H9 (cell line): ENCODE results near the gene HOXC11. TPM values are rescaled to one million over a fixed set of nuclear protein-coding genes. Genes with fewer than 3 reads are reported as not detected.

Experiments used
- DNase-seq: peaks from one replicate; pipeline ENCODE4 v3.0.0-alpha.2; 2017
- H2AFZ ChIP-seq: one replicate; pipeline ENCODE4 v1.6.1; 2013; ENCODE audit warnings: mild to moderate bottlenecking, low read length, control low read depth, moderate library complexity
- H2AK5ac ChIP-seq: 2 replicates; pipeline ENCODE4 v1.6.1; 2013; ENCODE audit warnings: low read length, control low read depth, mixed read lengths; ENCODE audit not compliant: insufficient read length
- H2BK120ac ChIP-seq: one replicate; pipeline ENCODE4 v1.6.1; 2013; ENCODE audit warnings: low read depth, mild to moderate bottlenecking, low read length, control low read depth, inconsistent platforms; ENCODE audit not compliant: poor library complexity, severe bottlenecking
- H2BK12ac ChIP-seq: 2 replicates; pipeline ENCODE4 v1.6.1; 2013; ENCODE audit warnings: low read length, control low read depth, mixed read lengths, low read depth; ENCODE audit not compliant: insufficient read length
- H2BK15ac ChIP-seq: 2 replicates; pipeline ENCODE4 v1.6.1; 2013; ENCODE audit warnings: low read depth, low read length, control low read depth
- H2BK20ac ChIP-seq: one replicate; pipeline ENCODE4 v1.6.1; 2013; ENCODE audit warnings: low read depth, mild to moderate bottlenecking, low read length, control low read depth, inconsistent platforms; ENCODE audit not compliant: poor library complexity, severe bottlenecking
- H2BK5ac ChIP-seq: 2 replicates; pipeline ENCODE4 v1.6.1; 2013; ENCODE audit warnings: low read length, control low read depth, mixed read lengths; ENCODE audit not compliant: insufficient read length
- H3K14ac ChIP-seq: 2 replicates; pipeline ENCODE4 v1.6.1; 2013; ENCODE audit warnings: low read length, control low read depth; ENCODE audit not compliant: insufficient read depth
- H3K18ac ChIP-seq: 2 replicates; pipeline ENCODE4 v1.6.1; 2013; ENCODE audit warnings: low read depth, mild to moderate bottlenecking, mixed read lengths, low read length, control low read depth; ENCODE audit not compliant: insufficient read length
- H3K23ac ChIP-seq: 2 replicates; pipeline ENCODE4 v1.6.1; 2013; ENCODE audit warnings: low read length, control low read depth, mixed read lengths, low read depth; ENCODE audit not compliant: insufficient read length
- H3K23me2 ChIP-seq: 2 replicates; pipeline ENCODE4 v1.6.1; 2013; ENCODE audit warnings: low read depth, mild to moderate bottlenecking, mixed read lengths, low read length, control low read depth; ENCODE audit not compliant: insufficient read length, poor library complexity, severe bottlenecking
- H3K27ac ChIP-seq: 2 replicates; pipeline ENCODE4 v1.5.1; 2013; ENCODE audit warnings: low read length, control low read depth, mixed read lengths, low read depth; ENCODE audit not compliant: insufficient read length
- H3K27me3 ChIP-seq: 2 replicates; pipeline ENCODE4 v1.6.1; 2013; ENCODE audit warnings: low read length, control low read depth, inconsistent platforms; ENCODE audit not compliant: insufficient read depth
- H3K4ac ChIP-seq: 2 replicates; pipeline ENCODE4 v1.6.1; 2013; ENCODE audit warnings: low read depth, mild to moderate bottlenecking, control low read depth, inconsistent platforms, low read length, moderate library complexity
- H3K4me1 ChIP-seq: 2 replicates; pipeline ENCODE4 v1.6.1; 2013; ENCODE audit warnings: low read length, control low read depth, inconsistent platforms; ENCODE audit not compliant: insufficient read depth
- H3K4me2 ChIP-seq: 2 replicates; pipeline ENCODE4 v1.6.1; 2013; ENCODE audit warnings: low read length, control low read depth, mixed read lengths; ENCODE audit not compliant: insufficient read length, insufficient read depth
- H3K56ac ChIP-seq: 2 replicates; pipeline ENCODE4 v1.6.1; 2013; ENCODE audit warnings: low read depth, mild to moderate bottlenecking, mixed read lengths, low read length, control low read depth; ENCODE audit not compliant: insufficient read length
- H3K79me1 ChIP-seq: 2 replicates; pipeline ENCODE4 v1.6.1; 2013; ENCODE audit warnings: low read depth, mild to moderate bottlenecking, moderate library complexity, low read length, control low read depth, inconsistent platforms; ENCODE audit not compliant: insufficient read depth, poor library complexity, severe bottlenecking
- H3K79me2 ChIP-seq: 2 replicates; pipeline ENCODE4 v1.6.1; 2013; ENCODE audit warnings: low read length, control low read depth, inconsistent platforms; ENCODE audit not compliant: insufficient read depth
- H3K9ac ChIP-seq: 2 replicates; pipeline ENCODE4 v1.6.1; 2013; ENCODE audit warnings: low read length, control low read depth, mixed read lengths; ENCODE audit not compliant: insufficient read length; ENCODE audit errors: extremely low read depth
- H3K9me3 ChIP-seq: one replicate; pipeline ENCODE4 v1.6.1; 2013; ENCODE audit warnings: low read depth, low read length, inconsistent platforms; ENCODE audit not compliant: control insufficient read depth
- H3T11ph ChIP-seq: one replicate; pipeline ENCODE4 v1.6.1; 2013; ENCODE audit warnings: mild to moderate bottlenecking, low read length, control low read depth, inconsistent platforms
- H4K20me1 ChIP-seq: one replicate; pipeline ENCODE4 v1.6.1; 2013; ENCODE audit not compliant: control insufficient read depth, insufficient read length, insufficient read depth
- H4K5ac ChIP-seq: 2 replicates; pipeline ENCODE4 v1.6.1; 2013; ENCODE audit warnings: low read depth, mild to moderate bottlenecking, mixed read lengths, low read length, control low read depth; ENCODE audit not compliant: insufficient read length
- H4K8ac ChIP-seq: replicated peaks from 2 replicates; pipeline ENCODE4 v1.6.1; 2013; ENCODE audit warnings: low read length, control low read depth, mixed read lengths, low read depth; ENCODE audit not compliant: insufficient read length
- H4K91ac ChIP-seq: 2 replicates; pipeline ENCODE4 v1.6.1; 2013; ENCODE audit warnings: low read depth, mild to moderate bottlenecking, moderate library complexity, mixed read lengths, low read length, control low read depth; ENCODE audit not compliant: insufficient read length
- H3K27ac Mint-ChIP-seq, 3 experiments: 2 replicates in 2 of 3; 3 replicates in 1 of 3; pipeline ENCODE4 v1.8.0; 2020 to 2021; ENCODE audit warnings: mixed read lengths in 3 of 3, mild to moderate bottlenecking in 1 of 3, moderate library complexity in 1 of 3
- H3K27me3 Mint-ChIP-seq: 2 replicates; pipeline ENCODE4 v1.8.0; 2021; ENCODE audit warnings: low read depth, mild to moderate bottlenecking, moderate library complexity, mixed read lengths
- H3K36me3 Mint-ChIP-seq, 3 experiments: 2 replicates in 2 of 3; 3 replicates in 1 of 3; pipeline ENCODE4 v1.8.0; 2020 to 2021; ENCODE audit warnings: low read depth in 3 of 3, mixed read lengths in 3 of 3; ENCODE audit not compliant: insufficient read depth in 1 of 3
- H3K4me1 Mint-ChIP-seq, 2 experiments: 2 replicates each; pipeline ENCODE4 v1.8.0; 2020; ENCODE audit warnings: mixed read lengths in 2 of 2
- H3K4me3 Mint-ChIP-seq, 2 experiments: 2 replicates in 1 of 2; 3 replicates in 1 of 2; pipeline ENCODE4 v1.8.0; 2020 to 2021; ENCODE audit warnings: mild to moderate bottlenecking in 2 of 2, mixed read lengths in 2 of 2, moderate library complexity in 1 of 2
- H3K9me3 Mint-ChIP-seq, 2 experiments: 2 replicates in 1 of 2; 3 replicates in 1 of 2; pipeline ENCODE4 v1.8.0; 2020; ENCODE audit warnings: mild to moderate bottlenecking in 2 of 2, mixed read lengths in 2 of 2, moderate library complexity in 1 of 2
- WGBS: extraction: QIAGEN DNeasy Blood & Tissue Kit; methylation state at CpG from one replicate; pipeline ENCODE4 v1.1.7; 2013; ENCODE audit warnings: missing lambda C conversion rate, low lambda C conversion rate, mixed read lengths; ENCODE audit not compliant: insufficient read length; ENCODE audit errors: extremely low coverage; 5-methylcytosine and 5-hydroxymethylcytosine counted together
- total RNA-seq: library from RNA; stranded (reverse); gene quantifications from 2 replicates; pipeline ENCODE4 v1.2.1, GENCODE V29; 2021
- TF ChIP-seq, protein P1 (sequence below): fragments of 200-600 bp; sonication (generic); conservative IDR thresholded peaks from 3 replicates; pipeline ENCODE4 v1.8.0; 2021; ENCODE audit warnings: antibody characterized with exemption, mild to moderate bottlenecking

The HOXC11 gene
- total RNA-seq, 1 experiment from 2014 or later = not detected

DNA sequence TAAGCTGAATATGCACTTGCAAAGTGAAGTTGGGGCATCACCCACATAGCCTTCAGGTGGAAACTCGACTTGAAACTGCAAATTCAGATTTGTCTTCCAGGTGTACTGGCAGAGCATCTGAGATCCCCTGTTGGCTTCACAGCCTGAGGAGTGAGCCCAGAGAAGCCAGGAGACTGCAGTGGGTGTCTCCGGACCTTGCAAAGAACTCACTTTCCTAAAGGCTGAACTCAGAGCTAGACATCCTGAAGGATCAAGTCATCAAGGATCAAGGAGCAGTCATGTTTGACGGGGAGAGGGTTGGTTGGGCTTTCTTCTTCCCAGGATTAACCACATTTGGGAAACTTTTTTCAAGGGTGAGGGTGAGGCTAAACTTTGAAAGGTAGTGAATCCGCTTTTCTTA is 43.4 kb upstream of the HOXC11 start:
- H3K79me1 ChIP-seq = no peaks in the 10 kb centered on the region
- H3K27me3 ChIP-seq = peaks cover 98% of the 10 kb centered on the region
- H3K56ac ChIP-seq = no peak overlapping the region
- H3K27me3 Mint-ChIP-seq = peaks cover 100% of the 10 kb centered on the region
- no peaks in the 10 kb centered on the region for H3K4me1 ChIP-seq
- H2BK12ac ChIP-seq = no peak overlapping the region
- no peaks in the 10 kb centered on the region for H3K23me2 ChIP-seq
- no peak overlapping the region for H3T11ph ChIP-seq
- no peak overlapping the region for H4K5ac ChIP-seq
- no peak overlapping the region for H3K9ac ChIP-seq
- peaks cover 0 to 5% of the 10 kb centered on the region in 2 experiments; a peak in 1 of 4 replicates for H3K4me1 Mint-ChIP-seq
- WGBS = no CpG with 5 or more reads among the region's 4 CpGs
- no peak overlapping the region for H3K27ac ChIP-seq
- H3K9me3 Mint-ChIP-seq = peaks cover 4 to 7% of the 10 kb centered on the region in 2 experiments; a peak in 4 of 5 replicates
- H3K14ac ChIP-seq = no peak overlapping the region
- H3K9me3 ChIP-seq = no peaks in the 10 kb centered on the region
- H4K8ac ChIP-seq = no peak overlapping the region
- TF ChIP-seq, protein P1, sequence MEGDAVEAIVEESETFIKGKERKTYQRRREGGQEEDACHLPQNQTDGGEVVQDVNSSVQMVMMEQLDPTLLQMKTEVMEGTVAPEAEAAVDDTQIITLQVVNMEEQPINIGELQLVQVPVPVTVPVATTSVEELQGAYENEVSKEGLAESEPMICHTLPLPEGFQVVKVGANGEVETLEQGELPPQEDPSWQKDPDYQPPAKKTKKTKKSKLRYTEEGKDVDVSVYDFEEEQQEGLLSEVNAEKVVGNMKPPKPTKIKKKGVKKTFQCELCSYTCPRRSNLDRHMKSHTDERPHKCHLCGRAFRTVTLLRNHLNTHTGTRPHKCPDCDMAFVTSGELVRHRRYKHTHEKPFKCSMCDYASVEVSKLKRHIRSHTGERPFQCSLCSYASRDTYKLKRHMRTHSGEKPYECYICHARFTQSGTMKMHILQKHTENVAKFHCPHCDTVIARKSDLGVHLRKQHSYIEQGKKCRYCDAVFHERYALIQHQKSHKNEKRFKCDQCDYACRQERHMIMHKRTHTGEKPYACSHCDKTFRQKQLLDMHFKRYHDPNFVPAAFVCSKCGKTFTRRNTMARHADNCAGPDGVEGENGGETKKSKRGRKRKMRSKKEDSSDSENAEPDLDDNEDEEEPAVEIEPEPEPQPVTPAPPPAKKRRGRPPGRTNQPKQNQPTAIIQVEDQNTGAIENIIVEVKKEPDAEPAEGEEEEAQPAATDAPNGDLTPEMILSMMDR = no peak
- no peak overlapping the region for H3K18ac ChIP-seq
- DNase-seq = no peak
- no peak overlapping the region for H2BK120ac ChIP-seq
- H3K36me3 Mint-ChIP-seq = no peaks in the 10 kb centered on the region
- no peak overlapping the region for H3K4ac ChIP-seq
- no peak overlapping the region for H2BK20ac ChIP-seq
- H3K4me2 ChIP-seq = no peak overlapping the region
- H3K4me3 Mint-ChIP-seq = no peak overlapping the region
- H3K27ac Mint-ChIP-seq = no peak overlapping the region
- no peak overlapping the region for H4K91ac ChIP-seq
- no peaks in the 10 kb centered on the region for H4K20me1 ChIP-seq
- no peak overlapping the region for H2AFZ ChIP-seq
- no peak overlapping the region for H3K23ac ChIP-seq
- no peak overlapping the region for H2BK5ac ChIP-seq
- H2AK5ac ChIP-seq = no peak overlapping the region
- 0 out of 2 replicates have a peak overlapping the region, but pooled peaks have one; percentile 45 for H2BK15ac ChIP-seq
- H3K79me2 ChIP-seq = no peaks in the 10 kb centered on the region
